ENCODE results near the gene PITPNC1. TPM values are rescaled to one million over a fixed set of nuclear protein-coding genes. Genes with fewer than 3 reads are reported as not detected.
"Not testable (repeated sequence)": the region's sequence is repeated elsewhere in the genome, so short reads cannot be mapped to it uniquely, and the experiment has no call there.

Gene PITPNC1
- polyA plus RNA-seq, 1 donor from 2014 or later, result 18.8 TPM

- H3K4me2 ChIP-seq (ENCODE audit: low read length), result no peak overlapping the region
- H2AFZ ChIP-seq (ENCODE audit: low read depth, low read length), result no peak overlapping the region
- no peaks in the 10 kb centered on the region for H3K79me2 ChIP-seq (replicated peaks; ENCODE audit: insufficient read depth, low read length)
- H3K9me3 ChIP-seq (ENCODE audit: low read length), result no peaks in the 10 kb centered on the region
- H3F3A ChIP-seq (ENCODE audit: insufficient read depth, low read length, poor library complexity, severe bottlenecking), result no peaks in the 10 kb centered on the region
- no peak overlapping the region for H3K4me3 ChIP-seq (ENCODE audit: low read length)
- H4K20me1 ChIP-seq (ENCODE audit: insufficient read depth), result no peaks in the 10 kb centered on the region
- H3K27me3 ChIP-seq (ENCODE audit: insufficient read depth, low read depth, low read length), result no peaks in the 10 kb centered on the region
- H3K9ac ChIP-seq (ENCODE audit: low read length), result no peak overlapping the region
- no peaks in the 10 kb centered on the region for H3K9me2 ChIP-seq (ENCODE audit: insufficient read depth, low read length)
- H3K36me3 ChIP-seq (ENCODE audit: insufficient read depth, low read length), result no peaks in the 10 kb centered on the region
- TF ChIP-seq SMC3 (conservative IDR thresholded peaks at IDR 0.05; ENCODE audit: poor library complexity), result no peak
- no peak for TF ChIP-seq POLR2AphosphoS5 (IDR thresholded peaks at IDR 0.05)
- no peak for TF ChIP-seq RAD21 (conservative IDR thresholded peaks at IDR 0.05)
- TF ChIP-seq EP300 (conservative IDR thresholded peaks at IDR 0.05; ENCODE audit: poor library complexity, severe bottlenecking), result no peak
- no peak for TF ChIP-seq MXI1 (conservative IDR thresholded peaks at IDR 0.05; ENCODE audit: poor library complexity, severe bottlenecking)
- no peak overlapping the region for H3K27ac ChIP-seq (ENCODE audit: low read length)
Observed at GRCh38 chr17:67422897-67423296, 45.8 kb downstream of the PITPNC1 start.

DNA sequence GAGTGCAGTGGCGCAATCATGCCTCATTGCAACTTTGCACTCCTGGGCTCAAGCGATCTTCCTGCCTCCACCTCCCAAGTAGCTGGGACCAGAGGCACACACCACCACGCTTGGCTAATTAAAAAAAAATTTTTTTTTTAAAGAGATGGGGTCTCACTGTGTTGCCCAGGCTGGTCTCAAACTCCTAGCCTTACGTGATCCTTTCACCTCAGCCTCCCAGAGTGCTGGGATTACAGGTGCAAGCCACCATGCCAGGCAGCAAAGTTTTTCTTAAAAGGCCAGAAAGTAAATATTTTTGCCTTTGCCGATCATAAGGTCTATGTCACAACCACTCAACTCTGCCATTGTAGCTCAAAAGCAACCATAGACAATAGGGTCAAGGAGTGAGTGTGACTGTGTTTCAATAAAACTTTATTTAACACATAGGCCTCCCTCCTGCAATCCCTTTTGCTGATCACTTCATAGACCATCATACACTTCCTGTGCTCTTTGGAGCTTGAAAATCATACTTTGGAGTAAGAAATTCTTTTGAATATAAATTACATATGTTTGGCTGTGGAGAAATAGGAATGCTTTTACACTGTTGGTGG is 48.6 kb downstream of the PITPNC1 start:
- TF ChIP-seq MXI1 (conservative IDR thresholded peaks at IDR 0.05; ENCODE audit: poor library complexity, severe bottlenecking) (no peak), EZH2 (IDR thresholded peaks at IDR 0.05; ENCODE audit: borderline replicate concordance, insufficient read depth, low read length, poor library complexity, severe bottlenecking) (no peak), POLR2AphosphoS5 (IDR thresholded peaks at IDR 0.05) (no peak), EP300 (conservative IDR thresholded peaks at IDR 0.05; ENCODE audit: poor library complexity, severe bottlenecking) (no peak), SMC3 (conservative IDR thresholded peaks at IDR 0.05; ENCODE audit: poor library complexity) (no peak), TAF1 (IDR thresholded peaks at IDR 0.05; ENCODE audit: low read depth) (no peak), CTCF (IDR thresholded peaks at IDR 0.05; ENCODE audit: poor library complexity, severe bottlenecking) (no peak), RAD21 (conservative IDR thresholded peaks at IDR 0.05) (no peak)

DNA sequence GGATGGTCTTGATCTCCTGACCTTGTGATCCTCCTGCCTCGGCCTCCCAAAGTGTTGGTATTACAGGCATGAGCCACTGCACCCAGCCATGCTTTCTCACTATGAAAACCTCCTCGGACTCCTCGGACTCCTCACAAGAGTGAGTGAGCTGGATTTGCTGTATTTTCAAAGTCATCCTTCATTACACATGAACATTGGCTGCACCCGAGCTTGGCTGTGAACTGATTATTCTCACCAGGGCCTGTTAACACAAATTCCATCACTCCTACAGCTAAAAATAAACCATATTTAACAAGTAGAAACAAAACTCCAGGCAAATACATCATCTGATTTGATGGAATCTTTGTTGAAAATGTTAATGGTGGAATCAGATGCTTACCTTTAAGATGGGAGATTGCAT is 50.3 kb downstream of the PITPNC1 start:
- no peak overlapping the region for H2AFZ ChIP-seq (ENCODE audit: low read depth, low read length)
- H4K20me1 ChIP-seq (ENCODE audit: insufficient read depth), result no peaks in the 10 kb centered on the region
- no peak overlapping the region for H3K9ac ChIP-seq (ENCODE audit: low read length)
- no peaks in the 10 kb centered on the region for H3K9me3 ChIP-seq (ENCODE audit: low read length)
- H3K79me2 ChIP-seq (replicated peaks; ENCODE audit: insufficient read depth, low read length), result no peaks in the 10 kb centered on the region
- no peaks in the 10 kb centered on the region for H3K36me3 ChIP-seq (ENCODE audit: insufficient read depth, low read length)
- H3K9me2 ChIP-seq (ENCODE audit: insufficient read depth, low read length), result no peaks in the 10 kb centered on the region
- H3K27ac ChIP-seq (ENCODE audit: low read length), result no peak overlapping the region
- H3F3A ChIP-seq (ENCODE audit: insufficient read depth, low read length, poor library complexity, severe bottlenecking), result no peaks in the 10 kb centered on the region
- TF ChIP-seq SMC3 (conservative IDR thresholded peaks at IDR 0.05; ENCODE audit: poor library complexity) (no peak), REST (IDR thresholded peaks at IDR 0.05; ENCODE audit: borderline replicate concordance) (no peak), RAD21 (conservative IDR thresholded peaks at IDR 0.05) (no peak), EP300 (conservative IDR thresholded peaks at IDR 0.05; ENCODE audit: poor library complexity, severe bottlenecking) (no peak), MXI1 (conservative IDR thresholded peaks at IDR 0.05; ENCODE audit: poor library complexity, severe bottlenecking) (no peak), POLR2AphosphoS5 (IDR thresholded peaks at IDR 0.05) (no peak), TAF1 (IDR thresholded peaks at IDR 0.05; ENCODE audit: low read depth) (no peak), EZH2 (IDR thresholded peaks at IDR 0.05; ENCODE audit: borderline replicate concordance, insufficient read depth, low read length, poor library complexity, severe bottlenecking) (no peak), CTCF (IDR thresholded peaks at IDR 0.05; ENCODE audit: poor library complexity, severe bottlenecking) (no peak)
- H3K4me2 ChIP-seq (ENCODE audit: low read length), result no peak overlapping the region
- H3K4me3 ChIP-seq (ENCODE audit: low read length), result no peak overlapping the region
- H3K27me3 ChIP-seq (ENCODE audit: insufficient read depth, low read depth, low read length), result no peaks in the 10 kb centered on the region

More for the DNA sequence above, 48.6 kb downstream of the PITPNC1 start:
- Histone ChIP-seq H2AFZ (ENCODE audit: low read depth, low read length) (no peak overlapping the region), H3K9me2 (ENCODE audit: insufficient read depth, low read length) (no peaks in the 10 kb centered on the region), H3K36me3 (ENCODE audit: insufficient read depth, low read length) (no peaks in the 10 kb centered on the region), H4K20me1 (ENCODE audit: insufficient read depth) (no peaks in the 10 kb centered on the region), H3K79me2 (replicated peaks; ENCODE audit: insufficient read depth, low read length) (no peaks in the 10 kb centered on the region), H3K27ac (ENCODE audit: low read length) (no peak overlapping the region), H3K9ac (ENCODE audit: low read length) (no peak overlapping the region), H3F3A (ENCODE audit: insufficient read depth, low read length, poor library complexity, severe bottlenecking) (no peaks in the 10 kb centered on the region), H3K4me2 (ENCODE audit: low read length) (no peak overlapping the region), H3K9me3 (ENCODE audit: low read length) (no peaks in the 10 kb centered on the region), H3K27me3 (ENCODE audit: insufficient read depth, low read depth, low read length) (no peaks in the 10 kb centered on the region), H3K4me3 (ENCODE audit: low read length) (no peak overlapping the region)

DNA sequence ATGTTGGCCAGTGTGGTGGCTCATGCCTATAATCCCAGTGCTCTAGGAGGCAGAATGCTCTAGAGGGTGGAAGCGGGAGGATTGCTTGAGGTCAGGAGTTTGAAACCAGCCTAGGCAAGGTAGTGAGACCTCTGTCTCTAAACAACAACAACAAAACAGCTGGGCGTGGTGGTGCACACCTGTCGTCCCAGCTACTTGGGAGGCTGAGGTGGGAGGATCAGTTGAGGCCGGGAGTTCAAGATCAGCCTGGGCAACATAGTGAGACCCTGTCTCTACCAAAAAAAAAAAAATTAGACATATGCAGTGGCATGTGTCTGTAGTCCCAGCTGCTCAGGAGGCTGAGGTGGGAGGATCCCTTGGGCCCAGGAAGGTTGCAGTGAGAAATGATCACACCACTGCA is 53.4 kb downstream of the PITPNC1 start:
- H3K36me3 ChIP-seq (ENCODE audit: insufficient read depth, low read length); H3K9me3 ChIP-seq (ENCODE audit: low read length); H3K27me3 ChIP-seq (ENCODE audit: insufficient read depth, low read depth, low read length); H3K9me2 ChIP-seq (ENCODE audit: insufficient read depth, low read length); H2AFZ ChIP-seq (ENCODE audit: low read depth, low read length); H4K20me1 ChIP-seq (ENCODE audit: insufficient read depth); H3K27ac ChIP-seq (ENCODE audit: low read length); H3F3A ChIP-seq (ENCODE audit: insufficient read depth, low read length, poor library complexity, severe bottlenecking); H3K4me3 ChIP-seq (ENCODE audit: low read length); H3K79me2 ChIP-seq (replicated peaks; ENCODE audit: insufficient read depth, low read length); H3K9ac ChIP-seq (ENCODE audit: low read length); H3K4me2 ChIP-seq (ENCODE audit: low read length): not testable (repeated sequence)

All from neural cell (in vitro differentiated cells).